Sciatic nerve (tissue), 2 donors: ENCODE measurements around the gene MTCL3.

Source experiments
- ATAC-seq: fragments of 200-7000 bp; cut with Tn5 transposase; one replicate; pipeline ENCODE4 v1.9.1; 2020; ENCODE audit warnings: mild to moderate bottlenecking, moderate library complexity
- DNase-seq: peaks from one replicate; pipeline ENCODE4 v3.0.0-alpha.2; 2020; ENCODE audit warnings: low spot score
- intact Hi-C: fragments of 100-400 bp; cut with DNase I; formaldehyde crosslinking; loops from one replicate; pipeline ENCODE4 v1.14.2; 2022
- donor health status: DM: no; HTN: no; CAD: no.
- donor health status: DM: no; HTN: no; CAD: no.

The MTCL3 gene

DNA sequence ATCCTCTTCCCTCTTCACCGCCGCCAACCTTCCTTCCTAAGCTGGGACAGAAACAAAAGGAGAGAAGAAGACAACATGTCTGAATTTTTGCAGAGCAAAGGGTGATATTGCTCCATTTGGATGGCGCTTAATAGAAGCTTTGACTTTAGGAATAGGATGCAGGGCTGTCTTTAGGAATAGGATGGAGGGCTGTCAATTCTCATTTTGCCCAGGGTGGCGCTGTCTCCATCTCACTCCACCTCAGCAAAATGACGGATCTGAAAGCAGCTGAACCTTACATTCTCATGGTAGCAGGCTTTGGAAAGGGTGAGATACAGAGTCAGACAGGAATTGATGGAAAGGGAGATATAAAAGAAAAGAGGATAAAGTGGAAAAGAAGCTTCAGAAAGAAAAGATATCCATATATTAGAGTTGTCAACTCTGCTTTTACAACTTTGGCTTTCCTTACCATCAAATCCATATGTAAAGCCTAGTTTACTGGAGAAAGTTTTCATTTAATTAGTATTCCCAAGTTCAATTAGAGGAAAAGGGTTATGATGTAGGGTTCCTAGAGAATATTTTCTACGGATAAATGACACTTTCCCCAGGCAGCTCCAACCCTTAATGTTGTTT lies 2.4 kb downstream of the MTCL3 start:
- ATAC-seq = peak; percentile 53
- no peak for DNase-seq
- intact Hi-C loops = no loop called here

DNA sequence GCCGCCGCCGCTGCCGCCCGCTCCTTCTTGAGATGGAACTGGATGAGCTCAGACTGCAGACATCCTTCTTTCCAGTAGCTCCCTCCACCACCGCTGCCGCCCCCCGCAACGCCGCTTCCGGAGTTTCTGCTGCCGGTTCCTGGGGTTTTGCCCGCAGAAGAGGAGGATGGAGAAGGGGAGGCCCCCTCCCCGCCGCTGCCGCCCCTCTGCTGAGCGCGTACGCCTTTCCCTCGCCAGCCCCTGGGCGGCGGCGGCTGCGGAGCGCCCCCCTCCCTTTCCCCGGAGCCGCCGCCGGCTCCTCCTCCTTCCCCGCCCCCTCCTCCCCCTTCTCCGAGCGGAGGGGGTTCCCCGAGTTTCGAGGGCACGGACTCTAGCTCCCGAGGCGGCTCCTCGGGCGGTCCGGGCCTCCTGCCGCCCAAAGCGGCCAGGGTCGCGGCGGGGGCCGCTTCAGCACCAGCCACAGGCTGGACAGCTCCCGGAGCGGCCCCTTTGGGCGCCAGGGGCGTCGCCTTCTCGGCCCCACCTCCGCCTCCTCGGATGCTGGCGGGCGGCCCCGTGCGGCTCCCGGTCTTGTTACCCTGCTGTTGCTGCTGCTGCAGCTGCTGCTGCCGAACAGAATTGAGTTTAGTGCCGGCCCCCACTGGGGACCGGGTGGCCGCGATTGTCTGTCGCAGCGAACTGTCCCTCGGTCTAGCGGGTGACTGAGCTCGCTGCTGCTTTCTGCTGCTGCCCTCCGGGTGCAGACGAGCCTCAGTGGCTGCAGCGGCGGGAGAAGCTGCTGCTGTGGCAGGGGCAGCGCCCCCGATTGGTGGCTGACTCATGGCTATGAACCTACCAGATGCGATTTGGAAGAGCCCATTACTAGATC lies 3.1 kb downstream of the MTCL3 start:
- ATAC-seq = peak; percentile 85
- DNase-seq = peak; percentile 81
- intact Hi-C loops = no loop called here

- intact Hi-C loops = no loop called here
- ATAC-seq (peak; percentile 11), DNase-seq (no peak)
Observed at GRCh38 chr6:127515234-127515793, 3.8 kb downstream of the MTCL3 start.

DNA sequence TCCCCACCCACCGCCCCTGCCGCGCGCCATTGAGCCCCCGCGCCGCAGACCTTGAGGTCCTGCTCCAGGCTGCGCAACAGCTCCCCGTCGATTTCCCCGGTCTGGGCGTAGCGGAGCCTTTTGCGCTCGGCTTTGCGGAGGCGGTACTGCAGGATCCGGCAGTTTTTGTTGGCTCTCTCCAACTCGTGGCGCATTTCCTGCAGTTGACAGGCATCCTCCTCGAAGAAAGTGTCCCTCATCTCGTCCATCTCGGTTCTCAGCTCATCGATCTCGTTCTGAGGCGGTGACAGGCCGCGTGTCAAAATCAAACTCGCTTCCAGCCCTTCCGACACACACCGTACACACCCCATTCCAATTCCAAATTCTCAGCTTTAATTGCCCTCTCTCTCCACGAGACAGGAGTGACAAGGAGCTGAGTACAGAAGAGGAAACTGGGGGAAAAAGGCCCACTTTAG lies 4.3 kb downstream of the MTCL3 start:
- intact Hi-C loops = no loop called here
- ATAC-seq (peak; percentile 55), DNase-seq (peak; percentile 64)

- intact Hi-C loops = no loop called here
Observed at GRCh38 chr6:127514179-127514772, 4.9 kb downstream of the MTCL3 start.

DNA sequence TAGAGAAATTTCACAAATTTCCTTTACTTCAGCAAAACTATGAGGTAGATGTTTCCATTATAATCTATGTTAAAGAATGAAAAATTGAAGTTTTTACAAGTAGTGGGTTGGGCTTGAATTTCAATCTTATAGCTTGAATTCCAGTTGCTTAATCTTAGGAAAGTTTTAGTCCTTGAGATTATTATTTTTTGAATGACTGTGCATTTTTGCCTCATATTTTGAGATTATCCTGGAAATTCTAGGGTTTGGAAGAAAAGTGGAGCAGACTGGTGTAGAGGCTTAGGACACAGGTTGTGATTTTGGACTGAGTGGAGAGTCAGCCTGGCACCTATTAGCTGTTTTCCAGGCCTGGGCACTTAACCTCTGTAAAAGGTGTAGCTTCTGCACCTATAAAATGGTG lies 5.7 kb downstream of the MTCL3 start:
- intact Hi-C loops = no loop called here
- no peak for ATAC-seq

More at GRCh38 chr6:127514179-127514772, 4.9 kb downstream of the MTCL3 start:
- DNase-seq (no peak), ATAC-seq (no peak)

DNA sequence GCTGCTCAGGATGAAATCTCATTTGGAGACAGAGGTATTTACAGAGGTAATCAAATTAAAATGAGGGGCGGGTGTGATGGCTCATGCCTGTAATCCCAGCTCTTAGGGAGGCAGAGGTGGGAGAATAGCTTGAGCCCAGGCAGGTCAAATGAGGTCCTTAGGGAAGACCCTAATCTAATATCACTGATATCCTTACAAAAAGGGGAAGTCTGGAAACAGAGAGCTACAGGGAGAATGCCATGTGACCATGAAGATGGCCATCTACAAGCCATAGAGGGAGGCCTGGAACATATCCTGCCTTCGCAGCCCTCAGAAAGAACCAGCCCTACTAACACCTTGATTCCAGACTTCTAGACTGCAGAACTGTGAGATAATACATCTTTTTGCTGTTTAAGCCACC lies 8.3 kb downstream of the MTCL3 start:
- intact Hi-C loops = no loop called here
- ATAC-seq (no peak), DNase-seq (no peak)

More for the DNA sequence above, 5.7 kb downstream of the MTCL3 start:
- DNase-seq = no peak

DNA sequence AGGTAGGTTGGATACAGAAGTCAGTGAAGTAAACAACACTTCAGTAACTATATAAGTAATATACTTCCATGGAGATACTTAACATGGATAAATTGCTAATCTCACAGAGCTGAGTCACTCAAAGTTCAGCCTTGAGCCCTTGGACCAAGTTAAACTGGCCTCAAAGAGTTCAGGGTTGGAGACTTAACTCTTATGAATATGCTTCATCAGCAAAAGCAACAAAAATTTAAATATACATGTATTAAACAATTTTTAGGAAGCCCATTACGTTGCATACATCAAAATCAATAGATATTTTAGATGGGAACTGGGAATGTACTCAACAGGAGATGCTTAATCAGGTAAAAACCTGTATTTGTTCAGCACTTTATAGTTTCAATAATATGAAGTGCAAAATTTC lies 12.2 kb downstream of the MTCL3 start:
- intact Hi-C loops = no loop called here
- ATAC-seq (no peak), DNase-seq (no peak)

DNA sequence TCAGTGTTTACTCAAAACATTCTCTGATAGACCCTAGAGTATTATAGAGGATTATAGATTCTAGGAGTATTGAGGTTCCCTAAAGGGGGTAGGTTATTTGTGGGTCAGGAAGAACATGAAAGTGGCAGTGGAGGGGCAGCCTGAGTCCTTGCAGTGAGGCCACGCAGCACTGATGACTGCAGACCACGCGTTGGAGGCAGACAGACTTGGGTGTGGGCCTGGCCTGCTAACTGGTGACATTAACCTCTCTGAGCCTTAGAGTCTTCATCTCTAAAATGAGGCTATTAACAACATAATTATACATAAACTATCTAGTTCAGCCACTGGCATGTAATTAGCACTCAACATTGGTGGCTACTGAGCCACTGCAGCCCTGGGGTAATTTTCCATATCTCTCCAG lies 16.1 kb downstream of the MTCL3 start:
- intact Hi-C loops = no loop called here
- DNase-seq (no peak), ATAC-seq (no peak)

- ATAC-seq (no peak), DNase-seq (no peak)
- intact Hi-C loops = no loop called here
Observed at GRCh38 chr6:127497410-127497809, 21.7 kb downstream of the MTCL3 start.

DNA sequence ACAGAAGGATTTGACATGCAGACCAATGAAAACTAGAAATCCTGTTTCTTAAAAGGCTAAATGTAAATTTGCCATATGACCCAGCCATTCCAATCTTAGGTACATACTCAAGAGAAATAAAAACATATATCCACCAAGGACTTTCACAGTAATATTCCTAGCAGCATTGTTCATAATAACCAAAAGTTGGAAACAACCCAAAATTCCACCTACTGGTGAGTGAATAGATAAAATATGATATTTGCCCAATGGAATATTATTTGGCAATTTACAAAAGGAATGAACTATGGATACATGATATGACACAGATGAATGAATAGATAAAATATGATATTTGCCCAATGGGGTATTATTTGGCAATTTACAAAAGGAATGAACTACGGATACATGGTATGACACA lies 22.7 kb downstream of the MTCL3 start:
- ATAC-seq = no peak

DNA sequence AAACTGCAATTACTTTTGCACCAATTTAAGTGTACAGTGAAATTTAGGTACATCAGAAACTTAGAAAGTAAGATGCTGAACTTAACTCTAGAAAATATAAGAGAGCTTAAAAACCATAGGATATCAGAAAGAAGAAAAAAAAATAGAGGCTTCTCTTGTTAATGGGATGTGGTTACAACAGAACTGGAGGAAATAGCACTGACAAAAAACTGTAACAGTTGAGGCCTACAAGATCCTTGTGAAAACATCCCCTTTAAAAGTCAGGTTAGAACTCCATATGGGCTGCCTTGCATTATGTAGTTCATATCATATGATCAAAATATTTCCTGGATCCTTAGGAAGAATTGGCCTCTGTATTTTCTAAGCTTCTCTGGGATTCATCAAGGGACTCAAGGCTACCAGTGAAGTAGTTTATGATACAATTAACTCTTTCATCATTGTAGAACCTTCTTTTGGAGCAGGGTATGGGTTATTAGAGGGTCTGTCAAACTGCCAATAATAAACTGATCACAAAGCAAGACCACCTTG lies 24.8 kb downstream of the MTCL3 start:
- intact Hi-C loops = no loop called here
- no peak for DNase-seq
- ATAC-seq = no peak

More for the DNA sequence above, 22.7 kb downstream of the MTCL3 start:
- intact Hi-C loops = no loop called here
- no peak for DNase-seq

- ATAC-seq = no peak
- DNase-seq = no peak
- intact Hi-C loops = no loop called here
Observed at GRCh38 chr6:127489248-127489647, 29.9 kb downstream of the MTCL3 start.

GRCh38 chr6:127486934-127487333 lies 32.2 kb downstream of the MTCL3 start:
- intact Hi-C loops = no loop called here
- no peak for DNase-seq
- ATAC-seq = no peak

- intact Hi-C loops = no loop called here
Observed at GRCh38 chr6:127484212-127484863, 34.8 kb downstream of the MTCL3 start.

DNA sequence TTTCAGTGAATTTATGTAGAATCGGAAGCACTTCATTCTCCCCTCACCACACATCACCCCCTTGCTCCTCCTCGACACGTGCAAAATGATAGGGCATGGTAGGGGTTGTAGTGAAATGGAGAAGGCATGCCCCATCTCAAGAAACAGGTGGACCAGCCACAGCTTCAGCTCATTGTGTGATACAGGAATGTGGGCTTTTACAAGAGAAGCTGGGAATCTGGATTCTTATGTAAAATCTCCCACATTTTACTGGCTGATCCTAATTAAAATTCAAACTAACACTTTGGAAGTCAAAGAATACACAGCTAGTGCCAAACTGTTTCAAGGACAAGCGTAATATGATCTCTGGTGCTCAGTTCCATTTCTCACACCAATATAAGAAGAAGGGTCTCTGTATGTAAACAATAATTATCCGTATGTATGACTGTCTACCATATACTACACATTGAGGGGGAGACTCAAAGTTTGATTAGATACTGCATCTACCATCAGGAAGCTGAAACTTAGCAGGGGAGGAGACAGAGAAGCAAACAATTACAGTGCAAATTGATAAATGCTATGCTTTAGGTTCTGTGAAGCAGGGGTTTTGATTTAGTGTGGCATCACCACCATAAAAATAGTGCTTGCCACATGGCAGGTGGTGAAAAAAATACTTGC lies 35.6 kb downstream of the MTCL3 start:
- intact Hi-C loops = no loop called here
- DNase-seq (no peak), ATAC-seq (no peak)

More at GRCh38 chr6:127484212-127484863, 34.8 kb downstream of the MTCL3 start:
- ATAC-seq (peak; percentile 63), DNase-seq (no peak)

- ATAC-seq (no peak), DNase-seq (no peak)
- intact Hi-C loops = no loop called here
Observed at GRCh38 chr6:127482325-127482724, 36.8 kb downstream of the MTCL3 start.

DNA sequence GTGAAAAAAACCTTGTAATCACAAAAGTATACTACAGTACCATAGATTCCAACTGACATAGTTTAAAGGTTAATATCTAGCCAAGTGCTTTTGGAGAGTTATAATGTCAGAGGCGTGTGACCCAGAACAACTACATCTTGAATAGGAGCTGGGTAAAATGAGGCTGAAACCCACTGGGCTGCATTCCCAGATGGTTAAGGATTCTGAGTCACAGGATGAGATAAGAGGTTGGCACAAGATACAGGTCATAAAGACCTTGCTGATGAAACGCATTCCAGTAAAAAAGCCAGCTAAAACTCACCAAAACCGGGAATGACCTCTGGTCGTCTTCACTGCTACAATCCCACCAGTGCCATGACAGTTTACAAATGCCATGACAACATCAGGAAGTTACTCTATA lies 37.5 kb downstream of the MTCL3 start:
- ATAC-seq (no peak), DNase-seq (no peak)
- intact Hi-C loops = no loop called here

GRCh38 chr6:127481111-127481510 lies 38.0 kb downstream of the MTCL3 start:
- intact Hi-C loops = no loop called here
- ATAC-seq (no peak), DNase-seq (no peak)
